CD14-positive monocyte (primary cell): Measurements from ENCODE around the gene BRPF1. TPM values are rescaled to one million over a fixed set of nuclear protein-coding genes. Genes with fewer than 3 reads are reported as not detected.
A peak's percentile ranks its signal among the peaks of the same experiment; 100 is the strongest.

Source experiments
- DNase-seq, 3 donors: peaks; one replicate each; pipeline ENCODE4 v3.0.0-alpha.2; 2011 to 2022
- H2AFZ ChIP-seq: 2 replicates; pipeline ENCODE4 v1.6.0; 2012; ENCODE audit warnings: mild to moderate bottlenecking, low read depth, low read length, inconsistent platforms; ENCODE audit not compliant: insufficient read depth, poor library complexity, severe bottlenecking
- H3K27ac ChIP-seq, 2 donors: 1 replicate in 1 of 2; 2 replicates in 1 of 2; pipeline ENCODE4 v1.5.1; 2012 to 2013; ENCODE audit warnings: low read length in 2 of 2, control low read depth in 1 of 2, inconsistent platforms in 1 of 2, low read depth in 1 of 2, mild to moderate bottlenecking in 1 of 2
- H3K27me3 ChIP-seq, 2 donors: one replicate each; pipeline versions ENCODE4 v1.6.0 to v1.6.1; 2011 to 2013; ENCODE audit warnings: low read length in 2 of 2; ENCODE audit not compliant: control insufficient read depth in 2 of 2, insufficient read depth in 2 of 2
- H3K36me3 ChIP-seq, 2 donors: replicated peaks in 1 of 2; 1 replicate in 1 of 2; 2 replicates in 1 of 2; pipeline versions ENCODE4 v1.5.1 to v1.6.1; 2012 to 2013; ENCODE audit warnings: low read length in 2 of 2, control low read depth in 1 of 2, inconsistent platforms in 1 of 2, mild to moderate bottlenecking in 1 of 2; ENCODE audit not compliant: insufficient read depth in 2 of 2, control insufficient read depth in 1 of 2
- H3K4me1 ChIP-seq, 2 donors: 1 replicate in 1 of 2; 2 replicates in 1 of 2; pipeline versions ENCODE4 v1.5.1 to v1.6.1; 2012 to 2013; ENCODE audit warnings: low read length in 2 of 2, control low read depth in 1 of 2, inconsistent platforms in 1 of 2, mild to moderate bottlenecking in 1 of 2, moderate library complexity in 1 of 2; ENCODE audit not compliant: insufficient read depth in 2 of 2, control insufficient read depth in 1 of 2
- H3K4me2 ChIP-seq: replicated peaks from 2 replicates; pipeline ENCODE3; 2012; ENCODE audit warnings: low read length, moderate library complexity, mild to moderate bottlenecking; ENCODE audit not compliant: poor library complexity, severe bottlenecking; ENCODE audit errors: extremely low read depth
- H3K4me3 ChIP-seq, 3 experiments: fragments of 200-600 bp in 1 of 3; sonication (generic) in 1 of 3; replicated peaks in 1 of 3; 1 replicate in 2 of 3; 2 replicates in 1 of 3; pipeline ENCODE4 v1.5.1; 2011 to 2013; ENCODE audit warnings: low read length in 3 of 3, mild to moderate bottlenecking in 3 of 3, control low read depth in 2 of 3, low read depth in 2 of 3, inconsistent platforms in 1 of 3, moderate library complexity in 1 of 3
- H3K79me2 ChIP-seq: 2 replicates; pipeline ENCODE4 v1.6.0; 2012; ENCODE audit warnings: mild to moderate bottlenecking, control low read depth, inconsistent platforms, low read length, moderate library complexity; ENCODE audit not compliant: insufficient read depth
- H3K9ac ChIP-seq: 2 replicates; pipeline ENCODE4 v1.6.0; 2017; ENCODE audit warnings: low read length, mild to moderate bottlenecking; ENCODE audit not compliant: insufficient read depth, poor library complexity, severe bottlenecking
- H3K9me3 ChIP-seq, 2 donors: replicated peaks in 1 of 2; 1 replicate in 1 of 2; 2 replicates in 1 of 2; pipeline versions ENCODE4 v1.5.1 to v1.6.1; 2012 to 2013; ENCODE audit warnings: low read length in 2 of 2, control low read depth in 1 of 2; ENCODE audit not compliant: control insufficient read depth in 1 of 2, insufficient read depth in 1 of 2
- H4K20me1 ChIP-seq: 2 replicates; pipeline ENCODE4 v1.6.0; 2012; ENCODE audit warnings: mild to moderate bottlenecking, low read length, control low read depth, moderate library complexity; ENCODE audit not compliant: insufficient read depth
- H3K27ac Mint-ChIP-seq, 7 donors: one replicate each; pipeline ENCODE4 v1.8.0; 2020; ENCODE audit warnings: mild to moderate bottlenecking in 7 of 7, mixed read lengths in 7 of 7, moderate library complexity in 6 of 7, inconsistent platforms in 2 of 7
- H3K27me3 Mint-ChIP-seq, 3 donors: one replicate each; pipeline ENCODE4 v1.8.0; 2021 to 2022; ENCODE audit warnings: low read depth in 3 of 3, mild to moderate bottlenecking in 3 of 3, mixed read lengths in 3 of 3, moderate library complexity in 3 of 3, inconsistent platforms in 1 of 3
- H3K36me3 Mint-ChIP-seq, 2 donors: one replicate each; pipeline ENCODE4 v1.8.0; 2020; ENCODE audit warnings: mixed read lengths in 2 of 2, inconsistent platforms in 1 of 2, mild to moderate bottlenecking in 1 of 2
- H3K4me1 Mint-ChIP-seq: one replicate; pipeline ENCODE4 v1.8.0; 2020; ENCODE audit warnings: mild to moderate bottlenecking, mixed read lengths
- H3K4me3 Mint-ChIP-seq, 2 donors: one replicate each; pipeline ENCODE4 v1.8.0; 2020; ENCODE audit warnings: mild to moderate bottlenecking in 2 of 2, mixed read lengths in 2 of 2, moderate library complexity in 1 of 2
- H3K9me3 Mint-ChIP-seq, 7 donors: one replicate each; pipeline ENCODE4 v1.8.0; 2020 to 2022; ENCODE audit warnings: mixed read lengths in 7 of 7, mild to moderate bottlenecking in 6 of 7, moderate library complexity in 6 of 7, inconsistent platforms in 2 of 7
- CTCF ChIP-seq: fragments of 200-600 bp; IDR thresholded peaks from one replicate; pipeline ENCODE4 v1.8.0; 2022; ENCODE audit warnings: antibody characterized with exemption, mild to moderate bottlenecking
- WGBS: methylation state at CpG from one replicate; pipeline ENCODE4 v1.1.5; 2013; ENCODE audit warnings: missing lambda C conversion rate; ENCODE audit not compliant: insufficient coverage; 5-methylcytosine and 5-hydroxymethylcytosine counted together
- intact Hi-C, 2 donors: fragments of 100-400 bp; cut with micrococcal nuclease; formaldehyde crosslinking; loops; one replicate each; pipeline versions ENCODE4 v1.15.0 to v1.15.1; 2023
- polyA plus RNA-seq, 3 donors: library from polyadenylated mRNA; depleted of rRNA in 1 of 3; unstranded in 2 of 3; stranded (reverse) in 1 of 3; fragments of 300-500 nt in 2 of 3; fragments of >200 nt in 1 of 3; fragmentation: Illumina TruSeq in 2 of 3; gene quantifications; 1 replicate in 2 of 3; 2 replicates in 1 of 3; pipeline ENCODE4 v1.2.3, GENCODE V29; 2012 to 2021

The BRPF1 gene
- polyA plus RNA-seq, 3 donors: 5.1 to 22.5 (median 10.4) TPM

GRCh38 chr3:9697892-9698291 lies 33.6 kb upstream of the BRPF1 start:
- H3K36me3 ChIP-seq: peaks cover 99 to 100% of the 10 kb centered on the region in 2 donors
- H3K27me3 ChIP-seq: peaks cover 0 to 1% of the 10 kb centered on the region in 2 donors
- Mint-ChIP-seq H3K9me3 (peaks cover 0 to 3% (median 0%) of the 10 kb centered on the region in 7 donors), H3K27me3 (peaks cover 3 to 13% (median 5%) of the 10 kb centered on the region in 3 donors), H3K4me3 (no peak overlapping the region), H3K36me3 (peaks cover 95 to 99% of the 10 kb centered on the region in 2 donors), H3K4me1 (peaks cover 3% of the 10 kb centered on the region), H3K27ac (peak overlapping the region in 1 of 7 donors; percentile 15)
- intact Hi-C loops: no loop called here
- H3K79me2 ChIP-seq: no peaks in the 10 kb centered on the region
- WGBS: 100% methylated on average over 1 of the region's 4 CpGs
- no peak for TF ChIP-seq CTCF
- no peak overlapping the region for H3K4me2 ChIP-seq
- H3K9ac ChIP-seq: no peak overlapping the region
- no peak overlapping the region for H2AFZ ChIP-seq
- H3K4me3 ChIP-seq: no peak overlapping the region
- peaks cover 97% of the 10 kb centered on the region for H4K20me1 ChIP-seq
- no peaks in the 10 kb centered on the region for H3K9me3 ChIP-seq
- no peak overlapping the region for H3K27ac ChIP-seq
- H3K4me1 ChIP-seq: peaks cover 0 to under 1% of the 10 kb centered on the region in 2 donors
- no peak for DNase-seq

GRCh38 chr3:9698293-9698692 lies 33.2 kb upstream of the BRPF1 start:
- DNase-seq: no peak
- H3K36me3 ChIP-seq: peaks cover 97 to 99% of the 10 kb centered on the region in 2 donors

More at GRCh38 chr3:9698293-9698692, 33.2 kb upstream of the BRPF1 start:
- TF ChIP-seq CTCF: no peak
- H3K9me3 ChIP-seq: no peaks in the 10 kb centered on the region
- no peaks in the 10 kb centered on the region for H3K79me2 ChIP-seq
- no peak overlapping the region for H3K9ac ChIP-seq
- no peak overlapping the region for H3K4me3 Mint-ChIP-seq
- H3K27ac Mint-ChIP-seq: peak overlapping the region in 2 of 7 donors; percentile 20 to 31
- WGBS: 100% methylated on average over 1 of the region's 3 CpGs
- H3K36me3 Mint-ChIP-seq: peaks cover 96 to 99% of the 10 kb centered on the region in 2 donors
- no peak overlapping the region for H3K4me2 ChIP-seq
- H3K4me1 Mint-ChIP-seq: peaks cover 7% of the 10 kb centered on the region
- H2AFZ ChIP-seq: no peak overlapping the region
- no peak overlapping the region for H3K27ac ChIP-seq
- no peak overlapping the region for H3K4me3 ChIP-seq
- intact Hi-C loops: no loop called here
- H4K20me1 ChIP-seq: peaks cover 98% of the 10 kb centered on the region
- H3K27me3 ChIP-seq: peaks cover 0 to 5% of the 10 kb centered on the region in 2 donors
- peaks cover under 1 to 5% of the 10 kb centered on the region in 2 donors for H3K4me1 ChIP-seq
- H3K27me3 Mint-ChIP-seq: peaks cover 7 to 17% (median 9%) of the 10 kb centered on the region in 3 donors
- H3K9me3 Mint-ChIP-seq: peaks cover 0 to 3% (median 0%) of the 10 kb centered on the region in 7 donors
